ENCODE measurements around the gene PPP4R3B.
"Not testable (repeated sequence)": the region's sequence is repeated elsewhere in the genome, so short reads cannot be mapped to it uniquely, and the experiment has no call there.

PPP4R3B gene

DNA sequence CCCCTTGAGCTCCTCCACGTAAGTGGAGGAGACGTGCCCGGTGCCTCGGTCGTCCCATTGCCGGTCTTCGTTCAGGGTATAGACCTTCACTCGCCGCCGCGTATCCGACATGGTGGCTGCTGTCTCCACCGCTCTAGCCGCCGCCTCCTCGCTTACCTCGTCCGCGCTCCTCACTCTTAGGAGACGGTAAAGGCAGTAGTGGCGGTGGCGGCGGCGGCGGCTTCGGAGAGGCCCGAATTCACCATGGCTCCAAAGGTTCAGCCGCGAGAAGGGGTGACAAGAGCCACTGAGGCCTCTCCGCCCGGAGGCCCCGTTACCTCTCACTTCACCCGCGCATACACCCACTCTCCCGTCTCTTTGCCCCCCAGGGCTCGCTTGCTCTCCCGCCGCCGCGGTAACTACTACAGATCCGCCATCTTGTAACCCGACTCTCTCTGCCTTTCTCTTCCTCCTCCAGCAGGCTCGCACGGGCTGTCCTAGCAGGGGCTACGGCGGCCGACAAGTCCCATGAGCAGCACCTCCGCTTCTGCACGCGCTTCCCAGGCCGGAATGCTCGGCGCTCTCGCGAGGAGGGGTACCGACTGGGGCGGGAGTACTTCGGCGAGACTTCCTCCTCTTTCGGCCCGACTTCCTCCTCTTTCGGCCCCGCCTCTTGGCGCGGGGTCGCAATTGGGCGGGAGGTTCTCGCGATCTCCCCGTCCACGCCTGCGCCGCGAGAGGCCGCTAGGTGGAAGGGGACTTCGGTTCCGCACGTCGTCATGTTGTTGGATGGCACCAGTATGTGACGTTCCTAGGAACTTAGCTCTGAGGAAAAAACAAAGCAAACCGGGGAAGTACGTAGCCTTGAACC is at the start of gene PPP4R3B:
Gene PPP4R3B, minus strand, starts transcription at position 448 of the 850 bp plus-strand sequence. Its CDS starts 337 bp downstream, at position 111.
- DNase-seq = peak; percentile 100

DNA sequence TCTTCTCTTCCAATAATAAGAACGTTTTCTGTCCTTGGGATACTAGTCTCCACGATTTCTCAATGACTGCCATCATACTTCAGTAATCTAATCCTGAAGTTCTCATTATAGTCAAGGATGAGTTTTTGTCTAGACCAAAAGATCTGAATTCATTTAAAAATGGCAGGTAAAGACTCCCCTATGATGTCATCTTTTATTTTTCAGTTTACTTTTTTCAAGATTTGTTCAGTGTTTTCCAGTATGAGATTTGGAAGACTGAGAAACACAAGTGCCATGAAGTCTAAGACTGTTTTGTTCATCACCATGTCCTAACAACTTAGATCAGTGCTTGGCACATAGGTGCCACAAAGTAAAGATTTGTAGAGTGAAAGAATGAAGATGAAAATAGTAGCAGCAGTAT is 35.8 kb upstream of the PPP4R3B start:
- DNase-seq = no peak

DNA sequence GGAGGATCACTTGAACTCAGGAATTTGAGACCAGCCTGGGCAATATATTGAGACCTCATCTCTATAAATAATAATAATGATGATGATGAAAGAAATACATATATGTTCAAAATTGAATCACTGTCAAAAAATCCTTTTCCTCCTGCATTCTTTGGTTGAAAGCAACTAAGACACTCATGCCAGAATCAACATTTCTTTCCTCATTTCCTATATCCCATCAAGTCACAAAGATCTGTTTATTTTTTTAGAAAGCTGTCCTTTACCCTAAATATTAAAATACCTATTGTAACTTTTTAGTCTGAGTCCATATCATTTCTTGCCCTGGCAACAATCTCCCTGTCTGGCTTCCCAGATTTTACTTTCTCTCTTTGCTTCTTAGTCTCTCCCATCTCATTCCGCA is 31.8 kb upstream of the PPP4R3B start:
- DNase-seq = no peak

DNA sequence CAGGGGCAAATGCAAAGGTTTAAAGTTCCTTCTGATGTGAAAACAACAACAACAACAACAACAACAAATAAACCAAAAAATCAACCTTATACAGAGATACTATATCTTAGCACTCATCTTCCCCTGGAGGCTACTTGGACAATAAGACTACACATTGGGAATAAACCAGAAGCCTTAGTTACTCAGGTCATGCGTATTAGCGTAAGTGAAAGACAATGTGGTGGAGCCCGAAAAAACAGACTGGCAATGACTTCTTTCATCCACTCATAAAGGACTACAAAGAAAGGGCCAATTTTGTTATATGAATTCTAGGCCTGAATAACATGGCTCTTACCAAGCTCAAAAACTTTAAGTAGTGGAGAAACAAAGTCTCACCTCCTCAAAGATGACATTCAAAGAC is 19.4 kb upstream of the PPP4R3B start:
- no peak for DNase-seq

DNA sequence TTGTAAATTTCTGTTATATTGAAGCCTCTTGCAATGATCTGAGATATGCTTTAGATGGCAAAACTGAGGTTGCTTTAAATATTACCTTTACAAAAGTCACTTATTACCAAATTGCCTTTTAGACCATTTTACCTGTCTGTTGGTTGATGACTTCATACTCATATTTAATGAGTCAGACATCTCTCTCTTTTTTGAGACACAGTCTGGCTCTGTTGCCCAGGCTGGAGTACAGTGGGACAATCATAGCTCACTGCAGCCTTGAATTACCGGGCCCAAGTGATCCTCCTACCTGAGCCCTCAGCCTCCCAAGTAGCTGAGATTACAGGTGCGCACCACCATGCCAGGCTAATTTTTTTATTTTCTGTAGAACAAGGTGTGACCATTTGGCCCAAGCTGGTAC is 11.5 kb upstream of the PPP4R3B start:
- no peak for DNase-seq

DNA sequence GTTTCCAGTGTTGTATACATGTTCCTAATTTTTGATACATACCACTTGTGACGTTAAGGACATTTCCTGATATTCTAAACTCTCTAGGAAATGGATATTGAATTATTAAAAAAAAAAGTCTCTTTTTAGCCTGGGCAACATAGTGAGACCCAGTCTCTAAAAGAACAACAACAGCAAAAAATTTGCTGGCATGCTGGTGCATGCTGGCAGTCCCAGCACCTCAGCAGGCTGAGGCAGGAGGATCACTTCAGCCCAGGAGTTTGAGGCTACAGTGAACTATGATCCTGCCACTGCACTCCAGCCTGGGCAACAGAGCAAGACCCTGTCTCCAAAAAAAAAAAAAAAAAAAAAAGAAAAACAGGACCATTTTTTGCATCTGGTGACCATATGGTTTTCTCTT is 10.5 kb upstream of the PPP4R3B start:
- DNase-seq = no peak

DNA sequence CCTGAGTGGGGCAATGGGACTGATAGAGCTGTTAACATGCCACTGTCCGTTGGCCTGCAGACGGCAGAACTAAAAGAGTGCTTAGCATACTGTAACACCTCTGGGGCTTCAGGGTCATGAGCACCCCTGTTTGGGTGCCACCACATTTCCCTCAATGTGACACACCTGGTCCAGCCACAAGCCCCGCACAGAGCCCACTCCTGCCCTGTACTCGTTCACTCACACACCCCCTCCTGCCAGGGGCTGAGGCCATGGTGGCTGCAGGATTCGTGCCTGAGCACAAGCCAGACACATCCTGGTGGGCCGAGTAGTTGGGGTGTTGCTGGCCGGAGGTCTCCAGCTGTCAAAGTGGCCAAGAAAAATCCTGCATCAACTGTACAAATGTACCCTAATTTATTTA is 4.4 kb upstream of the PPP4R3B start:
- no peak for DNase-seq

DNA sequence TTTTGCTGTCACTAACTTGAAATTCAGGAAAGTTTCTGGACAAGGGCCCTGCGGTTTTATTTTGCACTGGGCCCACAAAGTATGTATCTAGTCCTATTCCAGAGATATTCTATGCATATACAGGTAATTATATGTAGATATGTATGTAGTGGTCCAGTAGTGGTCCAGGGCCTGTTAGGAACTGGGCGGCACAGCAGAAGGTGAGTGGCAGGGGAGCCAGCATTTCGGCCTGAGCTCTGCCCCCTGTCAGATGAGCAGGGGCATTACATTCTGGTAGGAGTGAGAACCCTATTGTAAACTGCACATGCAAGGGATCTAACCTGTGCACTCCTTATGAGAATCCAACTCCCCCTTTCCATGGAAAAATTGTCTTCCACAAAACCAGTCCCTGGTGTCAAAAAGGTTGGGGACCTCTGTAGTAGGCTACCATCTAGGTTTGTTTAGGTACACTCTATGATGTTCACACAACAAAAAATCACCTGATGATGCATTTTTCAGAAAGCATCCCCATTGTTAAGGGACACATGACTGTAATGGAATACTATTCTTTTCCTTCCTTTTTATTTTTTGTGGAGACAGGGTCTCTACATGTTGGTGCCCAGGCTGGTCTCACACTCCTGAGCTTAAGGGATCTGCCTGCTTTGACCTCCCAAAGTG is 2.8 kb upstream of the PPP4R3B start:
- DNase-seq = peak; percentile 42 to 57

DNA sequence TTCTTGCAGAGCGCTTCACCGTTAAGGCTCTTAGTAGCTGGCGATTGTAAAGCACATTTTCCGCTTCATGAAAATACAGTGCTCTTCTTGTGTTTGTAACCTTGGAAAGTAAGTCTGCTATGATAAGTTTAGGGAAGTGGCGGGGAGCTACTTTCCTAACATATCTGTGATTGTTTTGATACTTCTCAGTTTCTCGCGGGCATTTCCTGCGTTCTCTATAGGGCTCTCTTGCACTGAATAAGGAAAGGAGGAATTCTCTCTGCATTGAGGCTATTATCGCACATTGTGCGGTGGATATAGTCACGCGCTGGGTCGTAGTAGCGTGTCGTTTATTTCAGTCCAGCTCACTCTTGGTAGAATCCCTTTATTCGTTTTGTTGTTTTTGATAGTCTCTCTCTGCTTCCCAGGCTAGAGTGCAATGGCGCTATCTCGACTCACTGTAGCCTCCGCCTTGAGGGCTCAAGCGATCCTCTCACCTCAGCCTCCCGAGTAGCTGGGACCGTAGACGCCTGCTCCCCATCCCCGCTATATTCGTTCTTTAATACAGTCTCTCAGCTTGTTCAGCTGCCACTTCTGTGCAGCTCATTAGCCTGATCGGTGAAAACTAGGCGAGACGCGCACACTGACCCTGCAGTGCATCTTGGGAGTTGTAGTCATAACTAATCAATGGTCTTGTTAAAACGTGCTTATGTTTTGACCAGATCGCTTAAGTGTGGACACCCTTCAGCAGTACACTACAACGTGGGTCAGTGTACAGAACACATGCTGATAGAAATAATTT is 1.0 kb upstream of the PPP4R3B start:
- peak; percentile 64 to 79 for DNase-seq

DNA sequence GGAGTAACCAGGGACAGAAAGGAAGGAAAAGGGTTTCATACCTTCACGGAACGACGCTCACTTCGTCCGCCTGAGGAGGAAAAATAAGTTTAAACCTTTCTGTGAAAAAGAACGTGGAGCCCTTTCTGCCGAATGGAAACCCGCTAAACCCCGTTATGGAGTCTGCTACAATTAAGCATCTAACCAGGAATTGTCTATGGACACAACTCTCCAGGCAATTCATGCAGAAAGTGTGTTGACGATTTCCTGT is 528 bp upstream of the PPP4R3B start:
- no peak for DNase-seq

DNA sequence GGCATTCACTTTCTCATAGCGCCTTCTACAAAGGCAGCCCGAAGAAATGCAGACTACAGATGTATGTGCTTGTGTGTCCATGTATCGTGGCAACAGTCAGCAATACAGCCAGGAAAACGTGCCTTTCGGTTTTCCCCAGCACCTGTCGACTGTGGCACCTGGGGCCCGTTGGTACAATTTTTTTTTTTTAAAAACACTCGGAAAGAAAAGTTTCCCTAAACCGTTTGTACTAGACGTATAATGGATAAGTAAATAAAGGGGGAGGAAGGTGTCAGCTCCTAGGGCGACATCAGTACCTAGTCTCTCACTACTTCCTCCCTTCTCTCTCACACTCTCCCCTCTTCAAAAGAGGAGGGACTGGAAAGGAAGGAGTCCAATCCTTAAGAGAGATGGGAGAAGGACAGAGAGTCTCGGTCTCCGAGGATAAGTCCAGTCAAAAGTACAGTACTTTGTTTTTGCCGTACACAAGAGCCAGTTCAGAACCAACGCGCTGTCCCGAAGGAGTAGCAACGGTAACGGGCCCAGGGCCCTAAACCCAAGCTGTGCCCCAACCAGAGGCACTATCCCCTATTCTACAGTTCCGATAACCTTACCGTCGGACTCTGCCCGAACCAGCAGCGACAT is 759 bp downstream of the PPP4R3B start:
- DNase-seq = peak; percentile 53 to 76

DNA sequence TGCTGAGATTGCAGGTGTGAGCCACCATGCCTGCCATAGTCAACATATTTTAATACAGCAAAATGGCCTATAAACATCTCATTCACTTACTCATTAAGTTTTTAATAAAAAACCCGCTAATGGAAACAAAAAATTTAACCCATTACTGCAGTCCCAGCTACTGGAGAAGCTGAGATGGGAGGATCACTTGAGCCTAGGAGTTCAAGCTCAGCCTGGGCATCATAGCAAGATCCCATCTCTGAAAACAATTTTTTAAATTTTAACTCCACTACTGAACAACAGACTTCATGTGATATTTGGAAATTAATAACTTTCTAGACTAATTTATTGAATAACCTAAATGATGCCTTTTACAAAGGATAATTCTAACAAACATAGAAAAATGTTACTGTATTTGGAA is 5.4 kb downstream of the PPP4R3B start:
- DNase-seq = no peak

DNA sequence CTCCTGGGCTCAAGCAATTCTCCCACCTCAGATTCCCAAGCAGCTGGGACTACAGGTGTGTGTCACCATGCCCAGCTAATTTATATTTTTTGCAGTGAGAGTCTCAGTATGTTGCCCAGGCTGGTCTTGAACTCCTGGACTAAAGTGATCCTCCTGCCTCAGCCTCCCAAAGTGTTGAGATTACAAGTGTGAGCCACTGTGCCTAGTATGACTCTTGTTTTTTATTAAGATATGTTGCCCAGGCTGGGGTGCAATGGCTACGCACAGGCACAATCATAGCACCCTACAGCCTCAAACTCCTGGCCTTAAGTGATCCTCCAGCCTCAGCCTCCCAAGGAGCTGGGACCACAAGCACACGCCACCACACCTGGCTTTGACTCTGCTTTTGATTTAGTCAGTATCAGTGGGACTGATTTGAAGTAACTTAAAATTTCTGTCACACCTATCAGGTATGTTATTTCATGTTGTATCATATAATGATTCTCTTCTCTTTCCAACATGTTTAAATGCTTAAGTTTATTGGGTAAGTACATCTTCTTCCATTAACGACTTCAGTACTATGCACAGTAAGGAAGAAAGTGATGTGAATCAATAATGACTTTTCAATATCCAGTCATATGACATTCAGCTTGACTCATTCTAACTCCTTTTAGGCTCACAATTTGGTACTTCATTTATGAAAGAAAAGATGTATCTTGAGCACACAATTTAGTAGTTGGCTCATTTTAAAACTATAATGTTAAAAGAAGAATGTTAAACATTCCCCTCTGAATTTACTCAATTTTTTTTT is 6.3 kb downstream of the PPP4R3B start:
- no peak for DNase-seq

DNA sequence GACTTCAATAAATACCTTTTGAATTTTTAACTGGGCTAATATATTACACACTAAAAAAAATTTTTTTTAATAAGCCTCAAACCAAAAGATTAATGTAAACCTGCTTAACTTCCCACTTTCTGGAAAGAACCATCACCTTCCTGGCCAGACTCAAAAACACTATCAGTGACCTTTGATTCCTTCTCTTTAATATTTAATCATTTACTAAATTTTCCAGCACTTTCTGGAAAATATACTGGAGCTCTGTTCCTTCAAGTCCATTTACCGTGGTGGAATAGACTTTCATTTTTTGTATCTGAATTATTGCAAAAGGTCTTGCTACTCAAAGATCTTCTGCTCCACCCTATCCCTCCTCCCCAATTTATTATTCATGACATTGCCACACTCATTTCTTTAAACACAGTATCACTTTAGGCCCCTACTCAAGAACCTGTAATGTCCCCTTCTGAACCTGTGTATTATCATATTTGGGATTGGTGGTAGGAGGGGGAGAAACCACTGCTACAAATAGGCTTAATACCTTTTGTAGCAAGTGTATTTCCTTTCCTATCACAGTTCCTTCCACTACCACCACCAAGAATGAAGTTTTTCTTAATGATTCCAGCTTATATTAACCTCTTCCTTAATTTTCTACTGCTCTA is 7.4 kb downstream of the PPP4R3B start:
- no peak for DNase-seq

DNA sequence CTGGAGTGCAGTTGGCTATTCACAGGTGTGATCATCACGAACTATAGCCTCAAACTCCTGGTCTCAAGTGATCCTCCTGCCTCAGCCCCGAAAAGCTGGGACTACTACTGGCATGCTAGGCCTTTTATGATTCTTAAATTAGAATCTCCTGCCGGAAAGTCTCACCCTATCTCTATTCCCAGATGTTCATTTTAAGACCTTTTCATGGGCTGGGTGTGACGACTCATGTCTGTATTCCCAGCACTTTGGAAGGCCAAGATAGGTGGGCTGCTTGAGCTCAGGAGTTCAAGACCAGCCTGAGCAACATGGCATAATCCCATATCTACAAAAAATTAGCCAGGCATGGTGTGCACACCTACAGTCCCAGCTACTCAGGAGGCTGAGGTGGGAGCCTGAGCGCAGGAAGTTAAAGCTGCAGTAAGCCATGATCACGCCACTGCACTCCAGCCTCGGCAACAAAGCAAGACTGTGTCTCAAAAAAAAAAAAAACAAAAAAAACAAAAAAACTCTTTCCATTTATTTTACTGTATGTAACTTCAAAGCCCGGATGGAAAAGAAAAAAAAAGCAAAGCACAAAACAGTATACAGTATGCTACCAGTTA is 8.1 kb downstream of the PPP4R3B start:
- DNase-seq = no peak

DNA sequence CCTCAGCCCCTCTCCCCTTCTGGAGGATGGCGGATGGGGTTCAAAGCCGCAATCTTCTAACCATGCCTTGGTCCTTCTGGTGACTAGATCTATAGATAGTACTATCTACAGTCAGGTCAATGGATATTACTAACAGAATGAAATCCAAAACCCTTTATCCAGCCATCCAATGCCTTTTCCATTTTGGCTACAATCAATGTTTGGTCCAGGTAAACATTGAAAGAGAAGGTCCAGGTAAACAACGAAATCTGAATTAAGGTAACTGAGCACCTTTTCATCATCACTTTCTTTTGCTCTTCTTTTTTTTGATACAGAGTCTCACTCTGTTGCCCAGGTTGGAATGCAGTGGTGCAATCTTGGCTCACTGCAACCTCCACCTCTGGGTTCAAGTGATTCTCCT is 9.7 kb downstream of the PPP4R3B start:
- DNase-seq = no peak

DNA sequence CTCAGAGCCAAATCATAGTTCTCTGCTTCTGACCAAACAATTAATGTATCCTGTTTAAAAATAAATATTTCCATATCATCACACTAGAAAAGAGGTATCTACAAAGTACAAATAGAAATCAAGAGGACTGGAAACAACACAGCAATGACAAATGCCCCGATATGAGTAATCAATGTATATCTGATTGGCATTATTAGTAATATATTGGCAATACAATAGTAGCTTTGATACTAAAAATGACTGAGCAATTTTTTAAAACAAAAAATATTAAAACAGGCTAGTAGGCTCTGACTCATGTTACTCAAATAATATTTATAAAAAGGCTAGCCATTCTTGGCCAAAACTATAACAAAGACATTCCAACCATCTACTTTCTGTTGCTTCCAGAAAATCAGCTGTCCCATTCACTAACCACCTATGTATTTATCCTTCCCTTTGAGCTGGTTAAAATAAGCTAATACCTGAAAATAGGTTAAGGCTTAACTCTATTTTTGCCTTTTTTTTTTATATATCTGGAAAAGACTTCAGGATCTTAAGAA is 13.3 kb downstream of the PPP4R3B start:
- DNase-seq = no peak

DNA sequence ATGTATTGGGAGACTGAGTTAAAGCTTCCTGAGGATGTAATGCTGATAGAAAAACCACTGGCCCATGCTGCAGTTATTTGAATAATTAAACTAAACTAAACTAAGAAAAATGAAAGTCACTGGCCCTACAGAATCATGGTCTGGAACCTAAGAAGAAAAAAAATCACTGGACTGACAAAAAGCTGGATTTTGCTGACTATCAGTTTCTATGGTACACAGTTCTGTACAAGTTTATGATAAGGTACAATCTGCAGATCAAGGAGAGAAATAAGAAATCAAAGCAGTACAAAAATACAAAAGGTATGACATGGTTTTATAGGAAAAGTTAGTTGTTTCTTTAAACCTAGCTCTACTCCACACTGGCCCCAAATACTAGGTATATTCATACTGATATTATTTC is 15.6 kb downstream of the PPP4R3B start:
- DNase-seq = no peak

DNA sequence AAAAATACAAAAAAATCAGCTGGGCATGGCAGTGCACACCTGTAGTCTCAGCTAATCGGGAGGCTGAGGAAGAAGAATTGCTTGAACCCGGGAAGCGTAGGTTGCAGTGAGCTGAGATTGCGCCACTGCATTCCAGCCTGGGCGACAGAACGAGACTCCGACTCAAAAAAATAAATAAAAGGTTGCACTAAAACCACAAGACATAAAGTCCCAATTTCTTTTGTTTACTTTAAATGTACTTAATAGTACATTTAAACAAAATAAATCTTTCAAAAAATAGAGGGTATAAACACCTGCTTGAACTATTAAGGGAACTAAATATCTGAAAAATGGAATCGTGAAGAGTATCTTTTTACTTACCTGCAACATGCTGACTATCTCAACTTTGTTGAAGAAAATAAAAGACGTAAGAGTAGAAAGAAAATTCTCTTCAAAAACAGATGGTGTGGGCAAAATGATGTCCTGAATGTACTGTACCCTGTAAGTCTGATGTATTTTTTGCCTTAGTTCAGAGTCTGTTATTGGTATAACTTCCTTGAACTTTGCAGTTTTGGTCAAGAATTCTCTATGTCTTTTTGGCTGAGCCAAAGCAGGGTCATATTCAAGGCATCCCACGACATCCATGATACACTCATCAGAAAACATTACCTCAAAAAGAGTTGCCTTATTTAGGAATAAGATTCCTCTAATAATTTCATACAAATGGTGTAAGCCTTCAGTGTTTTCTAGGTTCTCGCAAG is 19.2 kb downstream of the PPP4R3B start:
- DNase-seq = no peak

DNA sequence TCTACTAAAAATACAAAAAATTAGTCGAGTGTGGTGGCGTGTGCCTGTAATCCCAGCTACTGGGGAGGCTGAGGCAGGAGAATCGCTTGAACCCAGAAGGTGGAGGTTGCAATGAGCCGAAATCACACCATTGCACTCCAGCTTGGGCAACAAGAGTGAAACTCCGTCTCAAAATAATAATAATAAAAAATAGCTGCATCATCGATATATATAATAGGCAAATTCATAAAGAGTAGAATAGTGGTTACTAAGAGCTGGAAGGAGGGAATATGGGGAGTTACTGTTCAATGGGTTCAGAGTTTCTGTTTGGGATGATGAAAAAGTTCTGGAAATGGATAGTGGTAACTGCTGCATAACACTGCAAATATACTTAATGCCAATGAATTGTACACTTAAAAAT is 20.6 kb downstream of the PPP4R3B start:
- not testable (repeated sequence) for DNase-seq

DNA sequence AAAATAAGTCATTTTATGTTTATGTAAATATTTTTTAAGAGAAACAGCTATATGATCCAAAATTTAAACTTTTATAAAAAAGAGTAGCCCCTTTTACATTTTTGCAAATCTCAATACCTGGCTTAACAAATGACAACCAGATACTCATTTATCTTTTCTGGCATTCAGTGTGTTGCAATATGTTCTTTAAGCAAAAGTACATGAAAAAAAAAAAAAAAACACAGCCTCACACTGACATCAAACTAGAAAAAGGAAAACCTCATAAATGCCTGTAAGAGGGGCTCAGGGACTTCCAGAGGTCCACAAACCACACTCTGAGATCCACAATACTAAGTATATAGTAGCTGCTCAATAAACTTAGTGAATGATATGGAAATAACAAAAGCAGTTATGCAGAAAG is 21.9 kb downstream of the PPP4R3B start:
- DNase-seq = no peak
